Transverse colon (tissue), 4 donors: Measurements from ENCODE around the gene PLXNA3. TPM values are rescaled to one million over a fixed set of nuclear protein-coding genes. Genes with fewer than 3 reads are reported as not detected.
"Not testable (repeated sequence)": the region's sequence is repeated elsewhere in the genome, so short reads cannot be mapped to it uniquely, and the experiment has no call there.

Experiments
- DNase-seq: peaks from one replicate; pipeline ENCODE4 v3.0.0-alpha.2; 2019
- H3K27ac ChIP-seq, 4 donors: fragments of 200-600 bp; sonication (generic); 2 replicates each; pipeline ENCODE4 v1.5.1; 2016 to 2018; ENCODE audit warnings: inconsistent platforms in 4 of 4
- H3K27me3 ChIP-seq: fragments of 200-600 bp; sonication (generic); 2 replicates; pipeline ENCODE4 v1.5.1; 2017; ENCODE audit warnings: inconsistent platforms
- H3K36me3 ChIP-seq, 4 donors: fragments of 200-600 bp; sonication (generic); 2 replicates each; pipeline ENCODE4 v1.5.1; 2017 to 2019; ENCODE audit warnings: inconsistent platforms in 4 of 4
- H3K4me1 ChIP-seq, 4 donors: fragments of 200-600 bp; sonication (generic); 2 replicates each; pipeline ENCODE4 v1.5.1; 2017 to 2020; ENCODE audit warnings: inconsistent platforms in 4 of 4
- H3K4me3 ChIP-seq, 4 donors: fragments of 200-600 bp; sonication (generic); 1 replicate in 1 of 4; 2 replicates in 3 of 4; pipeline versions ENCODE4 v1.5.1 to v1.6.1; 2017 to 2019; ENCODE audit warnings: inconsistent platforms in 4 of 4
- H3K9me3 ChIP-seq, 2 donors: fragments of 200-600 bp; sonication (generic); 2 replicates each; pipeline ENCODE4 v1.5.1; 2017 to 2019; ENCODE audit warnings: inconsistent platforms in 2 of 2
- CTCF ChIP-seq, 5 experiments: fragments of 200-600 bp in 3 of 5; fragments of 450-650 bp in 2 of 5; sonication (generic) in 3 of 5; IDR thresholded peaks; 1 replicate in 2 of 5; 2 replicates in 3 of 5; pipeline ENCODE4 v1.5.1; 2016 to 2017; ENCODE audit warnings: antibody characterized with exemption in 5 of 5, inconsistent platforms in 3 of 5, mild to moderate bottlenecking in 2 of 5, moderate library complexity in 1 of 5
- EP300 ChIP-seq: sonication (generic); formaldehyde crosslinking; IDR thresholded peaks from one replicate; pipeline ENCODE4 v1.6.1; 2017; ENCODE audit warnings: antibody characterized with exemption, low read depth
- POLR2A ChIP-seq: fragments of 450-650 bp; IDR thresholded peaks from one replicate; pipeline ENCODE4 v1.6.1; 2016; ENCODE audit warnings: antibody characterized with exemption, mild to moderate bottlenecking, moderate library complexity
- POLR2AphosphoS5 ChIP-seq, 3 donors: sonication (generic); formaldehyde crosslinking; IDR thresholded peaks; one replicate each; pipeline ENCODE4 v1.6.1; 2016; ENCODE audit warnings: antibody characterized with exemption in 3 of 3
- WGBS, 2 donors: methylation state at CpG; one replicate each; pipeline ENCODE4 v1.1.5; 2018; ENCODE audit warnings: low coverage in 1 of 2; 5-methylcytosine and 5-hydroxymethylcytosine counted together
- in situ Hi-C, 4 donors: fragments of 200-750 bp; cut with MboI; loops; one replicate each; pipeline versions ENCODE4 v1.15.0 to v1.15.1; 2017; ENCODE audit warnings: low sequenced_read_pairs in 3 of 4, low pct_ligation_motif_present in 1 of 4, low pct_unique_long_range_greater_than_20kb in 1 of 4
- intact Hi-C: fragments of 100-400 bp; cut with DNase I; formaldehyde crosslinking; loops from one replicate; pipeline ENCODE4 v1.15.1; 2023; ENCODE audit warnings: low total_unique reads
- total RNA-seq, 4 donors: library from RNA; depleted of rRNA; stranded (reverse); fragments of >200 nt; gene quantifications; one replicate each; pipeline ENCODE4 v1.1.0, GENCODE V29; 2016

The PLXNA3 gene
- total RNA-seq, 4 donors from 2014 or later, result 17.3 to 128 (median 52.8) TPM

GRCh38 chrX:154494715-154495114, 36.6 kb downstream of the PLXNA3 start:
- TF ChIP-seq POLR2AphosphoS5 (IDR thresholded peaks at IDR 0.05) (no peak), POLR2A (no peak), EP300 (no peak), CTCF (IDR thresholded peaks at IDR 0.05) (no peak)
- Histone ChIP-seq H3K9me3 (no peaks in the 10 kb centered on the region), H3K27ac (no peak overlapping the region), H3K4me1 (peaks cover 0 to under 1% (median under 1%) of the 10 kb centered on the region in 4 donors), H3K36me3 (no peaks in the 10 kb centered on the region), H3K4me3 (no peak overlapping the region), H3K27me3 (no peaks in the 10 kb centered on the region)
- intact Hi-C loops, result no loop called here
- DNase-seq, result no peak
- in situ Hi-C loops, result no loop called here
- WGBS, 2 donors, result 69% methylated on average over 3 of the region's 3 CpGs; no CpG with 5 or more reads in 1 of the 2 donors

- intact Hi-C loops (no loop called here), in situ Hi-C loops (no loop called here)
- DNase-seq, result no peak
- H3K4me1 ChIP-seq, result no peaks in the 10 kb centered on the region
- 69 to 86% methylated on average over 3 to 6 of the region's 6 CpGs for WGBS, 2 donors
- H3K9me3 ChIP-seq, result no peaks in the 10 kb centered on the region
- H3K36me3 ChIP-seq, result no peaks in the 10 kb centered on the region
- no peak overlapping the region for H3K4me3 ChIP-seq
- H3K27ac ChIP-seq, result no peak overlapping the region
- no peak for TF ChIP-seq POLR2AphosphoS5 (IDR thresholded peaks at IDR 0.05)
- TF ChIP-seq CTCF (IDR thresholded peaks at IDR 0.05), result no peak
- no peak for TF ChIP-seq EP300
- no peak for TF ChIP-seq POLR2A
- H3K27me3 ChIP-seq, result no peaks in the 10 kb centered on the region
Observed at GRCh38 chrX:154495472-154495922, 37.4 kb downstream of the PLXNA3 start.

- H3K4me1 ChIP-seq, intact Hi-C loops, H3K27me3 ChIP-seq, H3K36me3 ChIP-seq, H3K27ac ChIP-seq, H3K9me3 ChIP-seq, H3K4me3 ChIP-seq, DNase-seq, in situ Hi-C loops: not testable (repeated sequence)
- 73% methylated on average over 4 of the region's 4 CpGs; no CpG with 5 or more reads in 1 of the 2 donors for WGBS, 2 donors
Observed at GRCh38 chrX:154496591-154497137, 38.6 kb downstream of the PLXNA3 start.

DNA sequence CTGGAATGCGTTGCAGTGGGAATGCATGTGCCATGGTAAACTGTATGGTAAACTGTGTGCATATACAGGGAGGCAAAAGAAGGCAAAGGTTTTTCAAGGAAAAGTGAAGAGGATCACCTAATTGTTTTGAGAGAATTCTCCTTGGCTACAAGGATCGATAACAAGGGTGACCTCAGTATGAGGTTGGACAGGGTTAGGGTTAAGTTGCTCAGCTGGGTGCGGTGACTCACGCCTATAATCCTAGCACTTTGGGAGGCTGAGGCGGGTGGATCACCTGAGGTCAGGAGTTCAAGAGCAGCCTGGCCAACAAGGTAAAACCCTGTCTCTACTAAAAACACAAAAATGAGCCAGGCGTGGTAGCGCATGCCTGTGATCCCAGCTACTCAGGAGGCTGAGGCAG, 43.3 kb downstream of the PLXNA3 start:
- H3K36me3 ChIP-seq, in situ Hi-C loops, intact Hi-C loops, H3K27ac ChIP-seq, H3K27me3 ChIP-seq, DNase-seq, H3K4me1 ChIP-seq, H3K9me3 ChIP-seq, H3K4me3 ChIP-seq: not testable (repeated sequence)
- WGBS, 2 donors, result 79 to 80% methylated on average over 1 to 7 of the region's 7 CpGs

DNA sequence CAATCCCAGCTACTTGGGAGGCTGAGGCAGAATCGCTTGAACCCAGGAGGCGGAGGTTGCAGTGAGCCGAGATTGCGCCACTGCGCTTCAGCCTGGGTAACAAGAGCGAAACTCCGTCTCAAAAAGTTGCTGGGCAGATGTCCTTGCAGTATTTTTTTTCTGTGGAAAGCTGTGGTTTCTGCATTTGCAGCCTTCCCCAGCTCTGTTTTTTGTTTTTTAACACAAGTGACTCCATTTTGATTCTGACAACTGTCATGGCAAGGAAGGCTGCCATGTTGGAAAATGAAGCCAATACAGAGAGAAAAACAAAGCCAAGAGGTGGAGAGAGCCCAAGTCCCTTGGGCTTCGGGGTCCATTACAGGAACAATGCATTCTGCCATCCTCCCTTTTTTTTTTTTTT, 44.0 kb downstream of the PLXNA3 start:
- Histone ChIP-seq H3K27ac (no peak overlapping the region), H3K27me3 (no peaks in the 10 kb centered on the region), H3K9me3 (no peaks in the 10 kb centered on the region), H3K4me1 (no peaks in the 10 kb centered on the region), H3K36me3 (no peaks in the 10 kb centered on the region), H3K4me3 (no peak overlapping the region)
- intact Hi-C loops (no loop called here), in situ Hi-C loops (no loop called here)
- no peak for DNase-seq
- WGBS, 2 donors, result 91% methylated on average over 8 of the region's 8 CpGs; no CpG with 5 or more reads in 1 of the 2 donors
- TF ChIP-seq CTCF (IDR thresholded peaks at IDR 0.05) (no peak), POLR2AphosphoS5 (IDR thresholded peaks at IDR 0.05) (no peak), POLR2A (no peak), EP300 (no peak)
